ENCODE data around the gene TBX18.

Gene TBX18

GRCh38 chr6:84764332-84765049 is at the start of gene TBX18:
Gene TBX18 (minus strand): TSS chr6:84764598. CDS start chr6:84764181, 417 bp downstream.
- DNase-seq (ENCODE audit: low read depth, low spot score): peak; percentile 98

- DNase-seq (ENCODE audit: low read depth, low spot score): no peak
Observed at GRCh38 chr6:84811351-84811750, 47.0 kb upstream of the TBX18 start.

GRCh38 chr6:84809455-84809854 is 45.1 kb upstream of the TBX18 start:
- DNase-seq (ENCODE audit: low read depth, low spot score): no peak

- no peak for DNase-seq (ENCODE audit: low read depth, low spot score)
Observed at GRCh38 chr6:84808491-84809061, 44.2 kb upstream of the TBX18 start.

- no peak for DNase-seq (ENCODE audit: low read depth, low spot score)
Observed at GRCh38 chr6:84805145-84805544, 40.7 kb upstream of the TBX18 start.

- no peak for DNase-seq (ENCODE audit: low read depth, low spot score)
Observed at GRCh38 chr6:84804720-84805119, 40.3 kb upstream of the TBX18 start.

- DNase-seq (ENCODE audit: low read depth, low spot score): no peak
Observed at GRCh38 chr6:84801250-84801649, 36.9 kb upstream of the TBX18 start.

- DNase-seq (ENCODE audit: low read depth, low spot score): no peak
Observed at GRCh38 chr6:84798257-84798656, 33.9 kb upstream of the TBX18 start.

GRCh38 chr6:84796343-84796742 is 31.9 kb upstream of the TBX18 start:
- DNase-seq (ENCODE audit: low read depth, low spot score): no peak

GRCh38 chr6:84791927-84792326 is 27.5 kb upstream of the TBX18 start:
- DNase-seq (ENCODE audit: low read depth, low spot score): no peak

GRCh38 chr6:84791233-84791632 is 26.8 kb upstream of the TBX18 start:
- DNase-seq (ENCODE audit: low read depth, low spot score): no peak

GRCh38 chr6:84789170-84789569 is 24.8 kb upstream of the TBX18 start:
- DNase-seq (ENCODE audit: low read depth, low spot score): no peak

- no peak for DNase-seq (ENCODE audit: low read depth, low spot score)
Observed at GRCh38 chr6:84788689-84789088, 24.3 kb upstream of the TBX18 start.

GRCh38 chr6:84785671-84786070 is 21.3 kb upstream of the TBX18 start:
- DNase-seq (ENCODE audit: low read depth, low spot score): no peak

GRCh38 chr6:84779917-84780316 is 15.5 kb upstream of the TBX18 start:
- no peak for DNase-seq (ENCODE audit: low read depth, low spot score)

GRCh38 chr6:84779380-84779779 is 15.0 kb upstream of the TBX18 start:
- DNase-seq (ENCODE audit: low read depth, low spot score): no peak

- DNase-seq (ENCODE audit: low read depth, low spot score): no peak
Observed at GRCh38 chr6:84777888-84778287, 13.5 kb upstream of the TBX18 start.

- DNase-seq (ENCODE audit: low read depth, low spot score): no peak
Observed at GRCh38 chr6:84776392-84776791, 12.0 kb upstream of the TBX18 start.

GRCh38 chr6:84775751-84776150 is 11.4 kb upstream of the TBX18 start:
- no peak for DNase-seq (ENCODE audit: low read depth, low spot score)

- no peak for DNase-seq (ENCODE audit: low read depth, low spot score)
Observed at GRCh38 chr6:84774985-84775284, 10.5 kb upstream of the TBX18 start.

- peak; percentile 81 for DNase-seq (ENCODE audit: low read depth, low spot score)
Observed at GRCh38 chr6:84774157-84774984, 10.0 kb upstream of the TBX18 start.

GRCh38 chr6:84773431-84774156 is 9.2 kb upstream of the TBX18 start:
- DNase-seq (ENCODE audit: low read depth, low spot score): peak; percentile 66

Data from ELF-1 (cell line).